K562 (cell line): ENCODE data around the gene SERP1. TPM values are rescaled to one million over a fixed set of nuclear protein-coding genes. Genes with fewer than 3 reads are reported as not detected.

Experiments
- ATAC-seq: fragments of 200-7000 bp; cut with Tn5 transposase; 3 replicates; pipeline ENCODE4 v1.9.1; 2020; ENCODE audit warnings: moderate library complexity
- BruUV-seq: library from RNA; stranded (reverse); fragments of 400-500 nt; replicated peaks from 2 replicates; lab custom pipeline; 2021; lab: Mats Ljungman, UMichigan
- CTCF ChIA-PET: fragments of 300-600 bp; formaldehyde crosslinking; extraction: SDS; loops from one replicate; lab custom pipeline; 2021; ENCODE audit warnings: low intra/inter-chr PET ratio; lab: Yijun Ruan, JAX
- POLR2A ChIA-PET: fragments of 300-600, 350-650 bp; sonication (Branson Sonifier 250); formaldehyde crosslinking; extraction: SDS; loops from one replicate; lab custom pipeline; 2021; ENCODE audit warnings: antibody characterized with exemption, inconsistent platforms; lab: Yijun Ruan, JAX
- DNase-seq, 4 experiments: peaks; one replicate each; pipeline versions ENCODE4 v3.0.0 to v3.0.0-alpha.2; 2011 to 2018; ENCODE audit warnings: low spot score in 3 of 4, mixed read lengths in 3 of 4; ENCODE audit errors: extremely low read depth in 1 of 4
- FAIRE-seq: peaks from 2 replicates; lab custom pipeline; 2011; peaks lifted over from hg19 to GRCh38; lab: Jason Lieb, UNC
- H2AFZ ChIP-seq: 2 replicates; pipeline ENCODE4 v1.6.0; 2011; ENCODE audit warnings: low read depth, low read length, control low read depth, inconsistent platforms
- H3K27ac ChIP-seq: fragments of 200-600 bp; 3 replicates; pipeline ENCODE4 v1.8.0; 2011; ENCODE audit warnings: low read depth, mild to moderate bottlenecking, control low read depth, inconsistent platforms, low read length, moderate library complexity, mixed read lengths; ENCODE audit errors: extremely low read depth
- H3K27me3 ChIP-seq, 2 experiments: fragments of 300-600 bp in 1 of 2; 2 replicates in 1 of 2; 3 replicates in 1 of 2; pipeline versions ENCODE4 v1.6.0 to v1.8.0; 2011; ENCODE audit warnings: inconsistent platforms in 2 of 2, low read length in 2 of 2, mild to moderate bottlenecking in 1 of 2, mixed read lengths in 1 of 2, moderate library complexity in 1 of 2; ENCODE audit not compliant: control insufficient read depth in 2 of 2, insufficient read depth in 2 of 2
- H3K36me3 ChIP-seq: fragments of 300-600 bp; 3 replicates; pipeline ENCODE4 v1.8.0; 2011; ENCODE audit warnings: mild to moderate bottlenecking, low read length, inconsistent platforms; ENCODE audit not compliant: control insufficient read depth, insufficient read depth
- H3K4me1 ChIP-seq, 2 experiments: fragments of 200-600 bp in 1 of 2; replicated peaks in 1 of 2; 2 replicates in 1 of 2; 3 replicates in 1 of 2; pipeline versions ENCODE4 v1.5.1 to v1.8.0; 2011; ENCODE audit warnings: inconsistent platforms in 2 of 2, low read length in 2 of 2, mild to moderate bottlenecking in 1 of 2, mixed read lengths in 1 of 2, moderate library complexity in 1 of 2; ENCODE audit not compliant: control insufficient read depth in 2 of 2, insufficient read depth in 2 of 2
- H3K4me2 ChIP-seq: 2 replicates; pipeline ENCODE4 v1.6.1; 2011; ENCODE audit warnings: low read length, control low read depth, inconsistent platforms, mixed read lengths; ENCODE audit not compliant: insufficient read depth
- H3K4me3 ChIP-seq: fragments of 200-600 bp; sonication (generic), shearing (Covaris generic); 2 replicates; pipeline ENCODE4 v1.5.1; 2016; ENCODE audit warnings: control low read depth, inconsistent platforms
- H3K79me2 ChIP-seq: fragments of 200-600 bp; 3 replicates; pipeline ENCODE4 v1.8.0; 2011; ENCODE audit warnings: low read length, inconsistent platforms; ENCODE audit not compliant: control insufficient read depth, insufficient read depth
- H3K9ac ChIP-seq, 2 experiments: 2 replicates each; pipeline versions ENCODE4 v1.6.0 to v1.6.1; 2011; ENCODE audit warnings: low read depth in 2 of 2, low read length in 2 of 2, control low read depth in 1 of 2, inconsistent platforms in 1 of 2, mild to moderate bottlenecking in 1 of 2, mixed read lengths in 1 of 2; ENCODE audit not compliant: insufficient read depth in 1 of 2
- H3K9me1 ChIP-seq: one replicate; pipeline ENCODE4 v1.6.0; 2011; ENCODE audit warnings: inconsistent platforms, mild to moderate bottlenecking, low read length, moderate library complexity; ENCODE audit not compliant: control insufficient read depth, insufficient read depth
- H3K9me3 ChIP-seq: replicated peaks from 2 replicates; pipeline ENCODE4 v1.5.1; 2011; ENCODE audit warnings: low read depth, low read length, inconsistent platforms; ENCODE audit not compliant: control insufficient read depth, insufficient read depth
- H4K20me1 ChIP-seq: replicated peaks from 2 replicates; pipeline ENCODE4 v1.6.1; 2011; ENCODE audit warnings: low read length, inconsistent platforms, mixed read lengths; ENCODE audit not compliant: control insufficient read depth, insufficient read depth
- BHLHE40 ChIP-seq: IDR thresholded peaks from 2 replicates; pipeline ENCODE4 v1.6.1; 2011; ENCODE audit warnings: low read length, improper control_type of control experiment
- MEF2A ChIP-seq: IDR thresholded peaks from 2 replicates; pipeline ENCODE4 v1.6.1; 2011; ENCODE audit warnings: low read depth, mild to moderate bottlenecking, low read length, moderate library complexity; ENCODE audit not compliant: control insufficient read depth
- MTA2 ChIP-seq: fragments of 450-650 bp; IDR thresholded peaks from 2 replicates; pipeline ENCODE4 v1.6.1; 2016; ENCODE audit warnings: low read depth
- NCOA2 ChIP-seq, 2 experiments: fragments of 450-650 bp; IDR thresholded peaks; 2 replicates each; pipeline ENCODE4 v1.6.1; 2018; ENCODE audit warnings: mild to moderate bottlenecking in 2 of 2, moderate library complexity in 1 of 2; ENCODE audit not compliant: partially characterized antibody in 2 of 2
- SNIP1 ChIP-seq: fragments of 450-650 bp; IDR thresholded peaks from 2 replicates; pipeline ENCODE4 v1.7.1; 2017; ENCODE audit warnings: low read depth, mild to moderate bottlenecking
- SP2 ChIP-seq: IDR thresholded peaks from 2 replicates; pipeline ENCODE4 v1.6.1; 2011; ENCODE audit warnings: mild to moderate bottlenecking, low read depth, low read length, moderate library complexity; ENCODE audit not compliant: poor library complexity, severe bottlenecking; ENCODE audit errors: extremely low read depth
- SRSF1 ChIP-seq: fragments of 200-400 bp; formaldehyde crosslinking; IDR thresholded peaks from 2 replicates; pipeline ENCODE4 v1.6.1; 2017; ENCODE audit warnings: mild to moderate bottlenecking, low read depth, low read length, moderate library complexity
- STAT5B ChIP-seq: fragments of 250-450 bp; sonication (Bioruptor Pico); IDR thresholded peaks from 2 replicates; pipeline ENCODE4 v1.8.0; 2021; ENCODE audit warnings: mild to moderate bottlenecking, inconsistent platforms
- TOE1 ChIP-seq, 2 experiments: fragments of 450-650 bp in 1 of 2; sonication (generic) in 1 of 2; formaldehyde crosslinking in 1 of 2; IDR thresholded peaks; 2 replicates each; pipeline versions ENCODE4 v1.7.1 to v1.8.0; 2016 to 2022; ENCODE audit warnings: borderline replicate concordance in 2 of 2, mild to moderate bottlenecking in 2 of 2, antibody characterized with exemption in 1 of 2, inconsistent platforms in 1 of 2, low read depth in 1 of 2, missing genetic modification reagents in 1 of 2, moderate library complexity in 1 of 2
- YY1 ChIP-seq, 3 experiments: IDR thresholded peaks; 2 replicates each; pipeline ENCODE4 v1.6.1; 2011; ENCODE audit warnings: low read length in 2 of 3, mild to moderate bottlenecking in 2 of 3, moderate library complexity in 2 of 3, borderline replicate concordance in 1 of 3, control low read depth in 1 of 3, low read depth in 1 of 3; ENCODE audit not compliant: insufficient read depth in 3 of 3, insufficient replicate concordance in 2 of 3, control insufficient read depth in 1 of 3, insufficient read length in 1 of 3; ENCODE audit errors: extremely low read depth in 1 of 3
- ZNF408 ChIP-seq: fragments of 250-450 bp; sonication (Bioruptor Pico); IDR thresholded peaks from 2 replicates; pipeline ENCODE4 v1.4.0; 2020; ENCODE audit warnings: low read depth, mild to moderate bottlenecking, moderate library complexity
- ZNF780A ChIP-seq: fragments of 250-450 bp; sonication (Bioruptor Pico); IDR thresholded peaks from 2 replicates; pipeline ENCODE4 v1.5.0; 2021; ENCODE audit warnings: mild to moderate bottlenecking
- WGBS: fragments of 100-300 bp; shearing (Covaris generic); methylation state at CpG from one replicate; pipeline ENCODE4 v1.1.6; 2016; ENCODE audit warnings: low coverage, mixed read lengths; ENCODE audit not compliant: insufficient coverage; ENCODE audit errors: missing lambda C conversion rate; 5-methylcytosine and 5-hydroxymethylcytosine counted together
- in situ Hi-C: fragments of 300-500 bp; cut with MboI; formaldehyde crosslinking; loops from 4 replicates; pipeline ENCODE4 v1.15.0; 2018; ENCODE audit warnings: inconsistent platforms, mixed read lengths
- intact Hi-C: fragments of 100-400 bp; cut with micrococcal nuclease; formaldehyde crosslinking; loops from 2 replicates; pipeline ENCODE4 v1.14.2; 2022
- polyA plus RNA-seq, 8 experiments: library from polyadenylated mRNA; depleted of rRNA in 4 of 8; stranded (reverse) in 5 of 8; unstranded in 3 of 8; fragments of >200 nt; fragmentation: Nextera tagmentation in 2 of 8; fragmentation: Illumina TruSeq in 1 of 8; extraction: Ambion mirVana in 2 of 8; extraction: Trizol in 1 of 8; gene quantifications; 2 replicates each; pipeline versions ENCODE4 v1.2.1 to v1.2.3, GENCODE V29; 2011 to 2014; ENCODE audit warnings: inconsistent platforms in 1 of 8, missing spikeins in 1 of 8
- total RNA-seq, 7 experiments: library from RNA; depleted of rRNA in 6 of 7; stranded (reverse); fragments of >200 nt in 6 of 7; fragmentation: Illumina TruSeq in 2 of 7; extraction: Trizol in 2 of 7; gene quantifications; 2 replicates each; pipeline versions ENCODE4 v1.2.1 to v1.2.3, GENCODE V29; 2011 to 2021; ENCODE audit warnings: low replicate concordance in 1 of 7
- TF ChIP-seq, protein P1 (sequence below), 2 experiments: fragments of 200-800 bp in 1 of 2; sonication (Bioruptor generic) in 1 of 2; sonication (generic) in 1 of 2; formaldehyde crosslinking in 1 of 2; IDR thresholded peaks in 1 of 2; conservative IDR thresholded peaks in 1 of 2; 2 replicates each; pipeline versions ENCODE4 v1.5.0 to v1.6.1; 2016 to 2020; ENCODE audit warnings: missing compliant biosample characterization in 1 of 2, missing genetic modification characterization in 1 of 2, missing genetic modification reagents in 1 of 2
- TF ChIP-seq, protein P2 (sequence below): fragments of 450-650 bp; formaldehyde crosslinking; IDR thresholded peaks from 2 replicates; pipeline ENCODE4 v1.4.0; 2022; ENCODE audit warnings: missing genetic modification characterization

The SERP1 gene
- total and polyA plus RNA-seq, 9 of the 15 experiments (the other 6 are each of a cell fraction or from before 2014, with no cell fraction given): 38.6 to 443 (median 121) TPM

DNA sequence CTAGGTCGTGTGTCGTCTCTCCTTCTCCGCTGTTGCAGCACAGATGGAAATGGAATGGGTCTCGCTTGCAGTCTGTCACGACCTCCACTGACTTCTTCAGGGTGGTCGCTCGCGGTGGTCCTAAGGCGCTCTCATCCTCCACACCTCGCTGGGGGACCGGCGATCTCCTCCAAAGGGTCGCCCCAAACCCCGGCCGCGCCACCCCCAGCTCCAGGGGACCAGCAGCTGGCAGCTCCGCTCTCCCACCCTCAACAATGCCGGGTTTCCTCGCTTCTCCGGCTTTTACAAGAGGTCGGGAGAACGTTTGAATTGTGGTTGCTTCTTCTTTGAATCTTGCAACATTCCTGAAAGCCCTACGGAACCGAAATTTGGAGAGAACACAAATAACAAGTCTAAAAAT, 25.9 kb downstream of the SERP1 start:
- H3K9me1 ChIP-seq: no peaks in the 10 kb centered on the region
- no peak overlapping the region for H2AFZ ChIP-seq
- no peaks in the 10 kb centered on the region for H3K27me3 ChIP-seq
- no peaks in the 10 kb centered on the region for H4K20me1 ChIP-seq
- H3K27ac ChIP-seq: no peak overlapping the region
- in situ Hi-C loops: loop anchor here (25.0 kb wide), 2 partner anchors 558 to 617 kb away; partner anchors contain the start of gene PFN2
- H3K79me2 ChIP-seq: no peaks in the 10 kb centered on the region
- H3K4me3 ChIP-seq: no peak overlapping the region
- H3K9ac ChIP-seq: no peak overlapping the region
- FAIRE-seq (no peak), ATAC-seq (no peak), DNase-seq (no peak)
- H3K9me3 ChIP-seq: no peaks in the 10 kb centered on the region
- POLR2A ChIA-PET: interaction anchor here (1.1 kb wide), 1 partner anchor 26 kb away, joined by 3 read pairs; the partner anchor contains the start of genes EIF2A and SERP1
- CTCF ChIA-PET: no interaction called here
- BruUV-seq: no TSS peak
- H3K4me1 ChIP-seq: peaks cover 0 to 4% of the 10 kb centered on the region in 2 experiments; a peak in 1 of 5 replicates
- 46% methylated on average over 23 of the region's 24 CpGs for WGBS
- intact Hi-C loops: no loop called here
- no peak overlapping the region for H3K4me2 ChIP-seq
- H3K36me3 ChIP-seq: no peaks in the 10 kb centered on the region
- TF ChIP-seq BHLHE40: no peak
- TF ChIP-seq ZNF408 (CRISPR knock-in tag): no peak
- no peak for TF ChIP-seq STAT5B
- TF ChIP-seq, protein P1, sequence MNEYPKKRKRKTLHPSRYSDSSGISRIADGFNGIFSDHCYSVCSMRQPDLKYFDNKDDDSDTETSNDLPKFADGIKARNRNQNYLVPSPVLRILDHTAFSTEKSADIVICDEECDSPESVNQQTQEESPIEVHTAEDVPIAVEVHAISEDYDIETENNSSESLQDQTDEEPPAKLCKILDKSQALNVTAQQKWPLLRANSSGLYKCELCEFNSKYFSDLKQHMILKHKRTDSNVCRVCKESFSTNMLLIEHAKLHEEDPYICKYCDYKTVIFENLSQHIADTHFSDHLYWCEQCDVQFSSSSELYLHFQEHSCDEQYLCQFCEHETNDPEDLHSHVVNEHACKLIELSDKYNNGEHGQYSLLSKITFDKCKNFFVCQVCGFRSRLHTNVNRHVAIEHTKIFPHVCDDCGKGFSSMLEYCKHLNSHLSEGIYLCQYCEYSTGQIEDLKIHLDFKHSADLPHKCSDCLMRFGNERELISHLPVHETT (CRISPR knock-in tag; conservative IDR thresholded peaks at IDR 0.05 in 1 of 2, IDR thresholded peaks at IDR 0.05 in 1 of 2): no peak
- no peak for TF ChIP-seq MEF2A
- TF ChIP-seq YY1 (IDR thresholded peaks at IDR 0.05; ENCODE audit: borderline replicate concordance in 1 of 3, control insufficient read depth in 1 of 3, extremely low read depth in 1 of 3, insufficient read depth in 3 of 3, insufficient read length in 1 of 3, insufficient replicate concordance in 2 of 3, low read depth in 1 of 3, low read length in 2 of 3): no peak
- TF ChIP-seq, protein P2, sequence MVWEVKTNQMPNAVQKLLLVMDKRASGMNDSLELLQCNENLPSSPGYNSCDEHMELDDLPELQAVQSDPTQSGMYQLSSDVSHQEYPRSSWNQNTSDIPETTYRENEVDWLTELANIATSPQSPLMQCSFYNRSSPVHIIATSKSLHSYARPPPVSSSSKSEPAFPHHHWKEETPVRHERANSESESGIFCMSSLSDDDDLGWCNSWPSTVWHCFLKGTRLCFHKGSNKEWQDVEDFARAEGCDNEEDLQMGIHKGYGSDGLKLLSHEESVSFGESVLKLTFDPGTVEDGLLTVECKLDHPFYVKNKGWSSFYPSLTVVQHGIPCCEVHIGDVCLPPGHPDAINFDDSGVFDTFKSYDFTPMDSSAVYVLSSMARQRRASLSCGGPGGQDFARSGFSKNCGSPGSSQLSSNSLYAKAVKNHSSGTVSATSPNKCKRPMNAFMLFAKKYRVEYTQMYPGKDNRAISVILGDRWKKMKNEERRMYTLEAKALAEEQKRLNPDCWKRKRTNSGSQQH (CRISPR knock-in tag): no peak
- TF ChIP-seq ZNF780A (CRISPR knock-in tag): no peak
- TF ChIP-seq NCOA2 (IDR thresholded peaks at IDR 0.05; ENCODE audit: partially characterized antibody in 2 of 2): no peak
- no peak for TF ChIP-seq MTA2
- TF ChIP-seq SRSF1: no peak
- TF ChIP-seq TOE1 (IDR thresholded peaks at IDR 0.05; ENCODE audit: borderline replicate concordance): no peak
- no peak for TF ChIP-seq TOE1 (CRISPR knock-in tag; IDR thresholded peaks at IDR 0.05; ENCODE audit: borderline replicate concordance, low read depth)
- TF ChIP-seq SNIP1: no peak
- TF ChIP-seq SP2: no peak
